Stimulated activated CD4-positive, alpha-beta T cell treated with anti-CD3 and anti-CD28 coated beads, Interleukin-2, amount 100 ng/mL, for 4 hours (primary cell): Measurements from ENCODE around the gene THBD.
"Not testable (repeated sequence)": the region's sequence is repeated elsewhere in the genome, so short reads cannot be mapped to it uniquely, and the experiment has no call there.

Experiments used
- DNase-seq: peaks from one replicate; pipeline ENCODE4 v3.0.0-alpha.2; 2020; ENCODE audit warnings: low read depth

Gene THBD

GRCh38 chr20:23034721-23035671 is 14.5 kb downstream of the THBD start, which contains the start of gene SSTR4:
TSS of gene SSTR4 (plus strand) at chr20:23035312. CDS start at chr20:23035484, 172 bp downstream.
- no peak for DNase-seq

DNA sequence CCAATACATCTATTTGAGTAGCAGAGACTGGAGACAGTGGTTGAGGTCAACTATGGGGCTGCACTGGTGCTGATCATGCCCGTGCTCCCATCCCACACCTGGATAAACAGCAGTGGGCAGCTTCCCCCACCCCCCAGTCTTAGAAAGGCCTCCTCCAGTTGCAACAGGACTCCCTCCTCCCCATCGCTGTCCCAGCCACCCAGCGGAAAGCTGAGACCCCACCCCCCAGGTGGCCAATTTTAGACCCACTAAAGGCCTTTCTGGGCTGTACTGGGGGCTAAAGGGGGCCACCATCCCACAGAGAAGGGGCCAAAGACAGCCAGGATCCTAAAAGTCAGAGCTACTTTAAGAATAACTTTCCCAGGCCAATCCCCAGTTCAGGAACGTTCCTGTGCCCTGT is 15.6 kb downstream of the THBD start:
- no peak for DNase-seq

- no peak for DNase-seq
These were observed 16.8 kb downstream of the THBD start for GRCh38 chr20:23032750-23033078.

DNA sequence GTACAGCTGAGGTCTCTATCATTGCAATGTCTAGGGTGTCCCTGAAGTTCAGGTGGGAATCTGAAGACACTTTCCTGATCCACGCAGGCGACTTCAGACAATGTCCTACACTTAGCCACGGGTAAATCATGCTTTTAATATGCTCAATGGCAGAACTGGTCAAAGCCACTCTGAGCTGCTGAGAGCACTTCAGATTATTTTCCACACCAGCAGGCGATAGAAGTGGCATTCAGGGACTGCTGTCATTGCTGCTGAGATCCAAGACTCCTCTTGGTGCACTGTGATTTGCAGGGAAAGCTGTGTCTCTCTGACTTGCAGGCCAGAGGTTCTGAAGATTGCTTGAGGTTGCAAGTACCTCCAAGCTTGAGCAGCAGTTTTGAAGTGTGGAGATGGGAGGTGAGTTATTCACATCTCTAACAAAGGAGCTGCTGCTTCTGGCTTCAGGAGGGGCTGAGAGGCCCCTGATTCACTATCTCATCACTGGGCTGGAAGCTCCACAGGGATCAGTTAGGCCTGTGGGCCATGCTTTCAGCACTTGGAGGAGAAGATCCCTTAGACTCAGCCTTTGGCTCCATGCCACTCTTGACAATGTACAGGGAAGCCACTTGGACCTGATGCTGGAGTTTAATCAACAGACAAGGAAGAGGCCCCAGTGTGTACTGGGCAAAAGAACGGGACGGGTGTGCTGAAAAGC is 17.3 kb downstream of the THBD start:
- no peak for DNase-seq

DNA sequence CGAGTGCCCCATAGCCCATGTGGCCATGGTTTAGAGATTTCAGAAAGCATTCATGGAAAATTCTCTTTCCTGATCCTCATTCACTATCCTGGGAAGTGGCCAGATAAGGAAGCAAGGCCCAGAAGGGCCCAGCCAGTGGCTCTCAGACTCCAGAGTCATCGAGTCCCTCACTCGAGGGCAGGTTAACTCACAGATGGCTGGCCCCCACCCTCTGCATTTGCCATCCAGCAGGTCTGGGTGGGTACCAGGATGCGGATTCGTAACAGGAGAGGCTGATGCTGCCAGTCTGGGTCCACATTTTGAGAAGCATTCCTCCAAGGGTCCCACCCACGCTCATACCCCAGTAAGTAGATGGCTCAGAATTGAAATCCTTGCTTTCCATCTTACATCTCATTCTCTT is 18.1 kb downstream of the THBD start:
- no peak for DNase-seq

- DNase-seq, result no peak
These were observed 20.1 kb downstream of the THBD start for GRCh38 chr20:23029324-23029723.

- DNase-seq, result no peak
These were observed 21.1 kb downstream of the THBD start for GRCh38 chr20:23028392-23028791.

GRCh38 chr20:23027721-23028120 is 21.8 kb downstream of the THBD start:
- no peak for DNase-seq

DNA sequence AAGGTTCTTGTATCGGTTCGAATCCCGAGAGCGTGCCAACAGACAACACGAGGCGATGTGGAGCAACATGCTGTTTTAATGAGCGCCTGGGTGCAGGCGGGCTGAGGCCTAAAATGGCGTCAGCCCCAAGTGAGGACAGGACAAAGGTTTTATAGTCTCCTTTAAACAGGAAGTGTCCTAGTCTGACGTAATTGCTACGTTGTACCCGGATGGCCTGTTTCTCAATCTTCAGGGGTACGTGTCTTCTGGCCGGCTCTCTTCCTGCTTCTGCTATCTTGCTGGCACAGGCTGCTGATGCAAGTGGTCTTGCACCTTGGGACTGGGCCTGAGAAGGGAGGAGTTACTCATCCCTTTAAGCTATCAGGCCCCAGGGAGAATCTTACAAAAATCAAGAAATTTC is 24.0 kb downstream of the THBD start:
- not testable (repeated sequence) for DNase-seq

- DNase-seq, result no peak
These were observed 24.8 kb downstream of the THBD start for GRCh38 chr20:23024701-23025100.

DNA sequence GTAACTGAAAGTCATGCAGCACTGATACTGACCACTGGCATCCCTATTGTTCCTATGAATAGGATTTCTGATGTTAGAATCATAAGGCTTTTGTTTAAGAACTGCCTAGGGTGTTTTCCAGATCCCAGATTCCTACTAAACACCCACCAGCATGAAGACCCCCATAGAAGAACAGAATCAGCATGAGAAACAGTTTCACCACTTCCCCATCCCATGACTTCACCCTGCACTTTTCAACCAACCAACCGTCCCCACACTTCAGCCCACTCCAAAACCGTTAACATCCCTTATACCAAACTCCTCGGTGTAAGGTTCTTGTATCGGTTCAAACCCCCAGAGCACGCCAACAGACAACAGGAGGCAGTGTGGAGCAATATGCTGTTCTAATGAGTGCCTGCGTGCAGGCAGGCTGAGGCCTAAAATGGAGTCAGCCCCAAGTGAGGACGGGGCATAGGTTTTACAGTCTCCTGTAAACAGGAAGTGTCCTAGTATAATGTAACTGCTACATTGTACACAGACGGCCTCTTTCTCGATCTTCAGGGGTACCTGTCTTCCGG is 25.8 kb downstream of the THBD start:
- no peak for DNase-seq

DNA sequence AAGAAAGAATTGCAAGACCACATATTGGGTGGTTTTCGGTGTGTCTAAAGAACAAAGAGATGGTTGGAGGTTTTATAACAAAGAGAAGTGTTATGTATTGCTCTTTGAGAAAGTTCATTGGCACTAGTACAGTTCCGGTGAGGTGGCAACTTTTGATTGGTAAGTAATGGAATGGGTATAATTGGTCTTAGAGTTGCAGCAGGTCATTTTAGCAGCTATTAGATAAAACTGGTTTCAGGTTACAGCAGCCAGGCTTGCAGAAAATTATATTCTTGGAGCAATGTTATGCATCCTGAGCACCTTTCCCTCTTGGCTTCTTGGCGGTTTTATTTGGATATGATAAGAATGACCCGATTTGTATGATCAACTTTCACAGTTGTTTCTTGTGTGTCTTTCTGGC is 26.6 kb downstream of the THBD start:
- no peak for DNase-seq

GRCh38 chr20:23021951-23022350 is 27.5 kb downstream of the THBD start:
- no peak for DNase-seq

GRCh38 chr20:23021541-23021940 is 27.9 kb downstream of the THBD start:
- DNase-seq, result no peak

DNA sequence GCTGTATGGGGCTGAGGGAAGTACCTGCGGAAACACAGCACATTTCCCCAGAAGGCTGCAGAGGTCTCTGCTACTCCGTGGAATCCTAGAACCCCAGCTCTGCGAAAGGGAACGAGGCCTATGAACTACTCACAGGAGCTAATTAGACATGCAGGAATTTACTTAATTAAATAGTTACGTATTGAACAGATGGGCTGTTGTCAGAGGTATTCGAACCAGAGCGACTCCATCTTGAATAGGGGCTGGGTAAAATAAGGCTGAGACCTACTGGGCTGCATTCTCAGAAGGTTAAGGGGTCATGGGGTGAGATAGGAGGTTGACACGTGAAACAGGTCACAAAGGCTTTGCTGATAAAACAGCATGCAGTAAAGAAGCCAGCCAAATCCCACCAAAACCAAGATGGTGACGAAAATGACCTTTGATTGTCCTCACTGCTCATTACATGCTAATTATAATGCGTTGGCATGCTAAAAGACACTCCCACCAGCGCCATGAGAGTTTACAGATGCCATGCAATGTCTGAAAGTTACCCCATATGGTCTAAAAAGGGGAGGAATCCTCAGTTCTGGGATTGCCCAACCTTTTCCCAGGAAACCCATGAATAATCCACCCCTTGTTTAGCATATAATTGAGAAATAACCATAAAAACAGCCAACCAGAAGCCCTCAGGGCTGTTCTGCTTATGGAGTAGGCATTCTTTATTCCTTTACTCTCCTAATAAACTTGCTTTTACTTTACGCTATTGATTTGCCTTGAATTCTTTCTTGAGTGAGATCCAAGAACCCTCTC is 29.0 kb downstream of the THBD start:
- no peak for DNase-seq

DNA sequence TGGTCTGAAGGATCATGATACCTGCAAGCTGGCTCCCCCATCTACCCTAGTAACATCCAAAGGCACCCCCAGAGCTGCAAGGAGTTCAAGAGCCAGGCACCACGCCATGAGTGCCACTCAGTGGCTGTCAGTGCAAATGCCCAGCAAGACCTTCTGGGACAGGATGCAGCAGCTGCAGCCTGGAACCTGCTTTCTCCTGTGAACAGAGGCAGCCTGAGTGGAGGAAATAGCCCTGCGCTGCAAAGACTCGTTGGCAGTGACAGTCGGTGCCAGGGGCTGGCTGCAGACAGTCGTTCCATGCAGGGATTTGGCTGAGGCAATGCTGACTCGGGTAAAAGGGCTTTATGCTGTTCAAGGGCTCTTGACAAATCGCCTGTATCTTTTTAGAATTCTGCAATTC is 30.1 kb downstream of the THBD start:
- no peak for DNase-seq

DNA sequence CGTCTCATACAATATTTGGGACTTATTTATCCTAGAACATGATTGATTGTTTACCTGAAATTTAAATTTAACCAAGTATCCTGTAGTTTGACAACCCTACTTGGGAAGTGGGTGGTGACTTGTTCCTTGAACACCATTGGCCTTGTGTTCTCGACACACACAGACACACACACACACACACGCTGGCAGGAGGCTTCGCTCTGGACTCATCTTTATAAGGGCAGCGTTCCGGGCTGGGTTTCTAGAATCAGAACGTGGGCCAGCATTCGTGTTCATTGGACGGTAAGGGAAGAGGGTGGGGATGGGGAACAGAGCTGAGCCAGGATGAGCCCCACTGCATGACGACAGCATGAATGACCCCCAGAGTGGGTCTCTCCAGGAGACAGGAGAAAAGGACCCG is 30.5 kb downstream of the THBD start:
- DNase-seq, result no peak

GRCh38 chr20:23018432-23018831 is 31.0 kb downstream of the THBD start:
- no peak for DNase-seq

- DNase-seq, result no peak
These were observed 32.0 kb downstream of the THBD start for GRCh38 chr20:23017516-23017915.

DNA sequence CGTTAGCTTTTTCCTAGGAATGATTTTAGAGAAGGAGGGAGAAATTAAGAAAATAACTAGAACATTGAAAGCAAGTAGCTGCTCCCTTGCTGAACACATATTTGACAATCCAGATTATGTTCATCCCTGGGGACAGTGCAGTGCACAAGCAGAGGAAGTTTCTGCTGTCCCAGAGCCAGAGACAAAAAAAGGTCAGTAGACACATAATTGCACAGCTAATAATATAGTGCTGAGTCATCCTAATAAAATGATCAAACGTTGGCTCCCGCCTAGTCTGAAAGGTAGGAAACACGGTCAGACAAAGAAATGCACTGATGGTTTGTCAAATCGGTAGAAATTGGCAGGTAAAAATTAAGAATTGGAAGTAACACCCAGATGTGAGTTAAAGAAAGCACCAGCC is 36.0 kb downstream of the THBD start:
- no peak for DNase-seq

GRCh38 chr20:23011008-23011721 is 38.3 kb downstream of the THBD start:
- DNase-seq, result no peak

GRCh38 chr20:23010096-23010495 is 39.4 kb downstream of the THBD start:
- no peak for DNase-seq
